Measurements from ENCODE around the gene SESN1.
"Not testable (repeated sequence)": the region's sequence is repeated elsewhere in the genome, so short reads cannot be mapped to it uniquely, and the experiment has no call there.

SESN1 gene

GRCh38 chr6:109001291-109001894 is 93.3 kb downstream of the SESN1 start:
- peaks cover 5 to 14% of the 10 kb centered on the region in 2 donors for H3K36me3 Mint-ChIP-seq
- DNase-seq, result no peak
- H3K27me3 Mint-ChIP-seq, result no peaks in the 10 kb centered on the region
- no peak for ATAC-seq (replicated peaks)
- no peaks in the 10 kb centered on the region for H3K9me3 Mint-ChIP-seq
- H3K4me3 Mint-ChIP-seq, result no peak overlapping the region
- H3K27ac Mint-ChIP-seq, result peak overlapping the region; percentile 34
- H3K4me1 Mint-ChIP-seq, result peaks cover 3 to 9% of the 10 kb centered on the region in 2 donors

- Mint-ChIP-seq H3K9me3 (no peaks in the 10 kb centered on the region), H3K4me3 (no peak overlapping the region), H3K27me3 (no peaks in the 10 kb centered on the region), H3K27ac (no peak overlapping the region), H3K4me1 (peaks cover 3 to 8% of the 10 kb centered on the region in 2 donors), H3K36me3 (peaks cover 5 to 14% of the 10 kb centered on the region in 2 donors)
- DNase-seq (no peak), ATAC-seq (replicated peaks) (no peak)
These were observed 94.4 kb downstream of the SESN1 start for GRCh38 chr6:109000289-109000688.

- H3K36me3 Mint-ChIP-seq, result peaks cover 7 to 14% of the 10 kb centered on the region in 2 donors
- no peak for ATAC-seq (replicated peaks)
- no peaks in the 10 kb centered on the region for H3K9me3 Mint-ChIP-seq
- no peaks in the 10 kb centered on the region for H3K27me3 Mint-ChIP-seq
- H3K4me1 Mint-ChIP-seq, result peaks cover under 1 to 3% of the 10 kb centered on the region in 2 donors
- no peak for DNase-seq
- H3K27ac Mint-ChIP-seq, result no peak overlapping the region
- no peak overlapping the region for H3K4me3 Mint-ChIP-seq
These were observed 95.2 kb downstream of the SESN1 start for GRCh38 chr6:108999428-108999827.

GRCh38 chr6:108998485-108998884 is 96.2 kb downstream of the SESN1 start:
- H3K4me3 Mint-ChIP-seq, result no peak overlapping the region
- ATAC-seq (replicated peaks) (no peak), DNase-seq (no peak)
- H3K27ac Mint-ChIP-seq, result no peak overlapping the region
- H3K27me3 Mint-ChIP-seq, result no peaks in the 10 kb centered on the region
- H3K4me1 Mint-ChIP-seq, result peaks cover 0 to 3% of the 10 kb centered on the region in 2 donors
- H3K9me3 Mint-ChIP-seq, result no peaks in the 10 kb centered on the region
- H3K36me3 Mint-ChIP-seq, result peaks cover 7 to 14% of the 10 kb centered on the region in 2 donors

GRCh38 chr6:108996208-108996607 is 98.4 kb downstream of the SESN1 start:
- Mint-ChIP-seq H3K27ac (no peak overlapping the region), H3K36me3 (peaks cover 14 to 18% of the 10 kb centered on the region in 2 donors), H3K27me3 (no peaks in the 10 kb centered on the region), H3K4me1 (peaks cover 0 to under 1% of the 10 kb centered on the region in 2 donors), H3K4me3 (no peak overlapping the region), H3K9me3 (no peaks in the 10 kb centered on the region)
- ATAC-seq (replicated peaks) (no peak), DNase-seq (no peak)

GRCh38 chr6:108995296-108995695 is 99.3 kb downstream of the SESN1 start:
- Mint-ChIP-seq H3K36me3 (peaks cover 19 to 23% of the 10 kb centered on the region in 2 donors), H3K4me3 (no peak overlapping the region), H3K27me3 (no peaks in the 10 kb centered on the region), H3K4me1 (no peaks in the 10 kb centered on the region), H3K9me3 (no peaks in the 10 kb centered on the region), H3K27ac (no peak overlapping the region)
- DNase-seq (no peak), ATAC-seq (replicated peaks) (no peak)

GRCh38 chr6:108993876-108994275 is 100.8 kb downstream of the SESN1 start:
- no peak for DNase-seq
- Mint-ChIP-seq H3K9me3 (no peaks in the 10 kb centered on the region), H3K27ac (no peak overlapping the region), H3K4me1 (no peaks in the 10 kb centered on the region), H3K4me3 (no peak overlapping the region), H3K27me3 (no peaks in the 10 kb centered on the region), H3K36me3 (peaks cover 21 to 23% of the 10 kb centered on the region in 2 donors)
- no peak for ATAC-seq (replicated peaks)

- H3K4me1 Mint-ChIP-seq, result no peaks in the 10 kb centered on the region
- peaks cover 27 to 32% of the 10 kb centered on the region in 2 donors for H3K36me3 Mint-ChIP-seq
- ATAC-seq (replicated peaks) (no peak), DNase-seq (no peak)
- H3K27me3 Mint-ChIP-seq, result no peaks in the 10 kb centered on the region
- H3K9me3 Mint-ChIP-seq, result no peaks in the 10 kb centered on the region
- no peak overlapping the region for H3K27ac Mint-ChIP-seq
- H3K4me3 Mint-ChIP-seq, result no peak overlapping the region
These were observed 104.9 kb downstream of the SESN1 start for GRCh38 chr6:108989700-108990099.

GRCh38 chr6:108988765-108989164 is 105.9 kb downstream of the SESN1 start:
- Mint-ChIP-seq H3K27me3 (no peaks in the 10 kb centered on the region), H3K9me3 (peaks cover 0 to under 1% of the 10 kb centered on the region in 2 donors), H3K36me3 (peaks cover 26 to 38% of the 10 kb centered on the region in 2 donors), H3K4me3 (no peak overlapping the region), H3K4me1 (no peaks in the 10 kb centered on the region), H3K27ac (no peak overlapping the region)
- ATAC-seq (replicated peaks) (no peak), DNase-seq (no peak)

- Mint-ChIP-seq H3K27ac (no peak overlapping the region), H3K36me3 (peaks cover 26 to 40% of the 10 kb centered on the region in 2 donors), H3K27me3 (no peaks in the 10 kb centered on the region), H3K4me1 (no peaks in the 10 kb centered on the region), H3K9me3 (peaks cover 0 to 2% of the 10 kb centered on the region in 2 donors), H3K4me3 (no peak overlapping the region)
- ATAC-seq (replicated peaks), result no peak
- no peak for DNase-seq
These were observed 106.3 kb downstream of the SESN1 start for GRCh38 chr6:108988296-108988695.

- peaks cover 0 to 4% of the 10 kb centered on the region in 2 donors for H3K9me3 Mint-ChIP-seq
- no peaks in the 10 kb centered on the region for H3K27me3 Mint-ChIP-seq
- ATAC-seq (replicated peaks), result no peak
- H3K4me1 Mint-ChIP-seq, result no peaks in the 10 kb centered on the region
- no peak overlapping the region for H3K27ac Mint-ChIP-seq
- no peak for DNase-seq
- no peak overlapping the region for H3K4me3 Mint-ChIP-seq
- H3K36me3 Mint-ChIP-seq, result peaks cover 28 to 44% of the 10 kb centered on the region in 2 donors
These were observed 107.5 kb downstream of the SESN1 start for GRCh38 chr6:108987156-108987555.

- no peaks in the 10 kb centered on the region for H3K27me3 Mint-ChIP-seq
- DNase-seq, result no peak
- no peak overlapping the region for H3K27ac Mint-ChIP-seq
- no peak for ATAC-seq (replicated peaks)
- peaks cover 17 to 37% of the 10 kb centered on the region in 2 donors for H3K36me3 Mint-ChIP-seq
- no peak overlapping the region for H3K4me3 Mint-ChIP-seq
- no peaks in the 10 kb centered on the region for H3K4me1 Mint-ChIP-seq
- H3K9me3 Mint-ChIP-seq, result peaks cover 0 to 4% of the 10 kb centered on the region in 2 donors
These were observed 109.3 kb downstream of the SESN1 start for GRCh38 chr6:108985301-108985700.

GRCh38 chr6:108983151-108983550 is 111.5 kb downstream of the SESN1 start:
- no peaks in the 10 kb centered on the region for H3K27me3 Mint-ChIP-seq
- H3K4me3 Mint-ChIP-seq, result no peak overlapping the region
- H3K27ac Mint-ChIP-seq, result no peak overlapping the region
- H3K36me3 Mint-ChIP-seq, result peaks cover 11 to 31% of the 10 kb centered on the region in 2 donors
- no peak for ATAC-seq (replicated peaks)
- H3K9me3 Mint-ChIP-seq, result peaks cover 0 to 8% of the 10 kb centered on the region in 2 donors
- H3K4me1 Mint-ChIP-seq, result no peaks in the 10 kb centered on the region
- no peak for DNase-seq

GRCh38 chr6:108982154-108983113 is 112.2 kb downstream of the SESN1 start:
- no peak for DNase-seq
- H3K27ac Mint-ChIP-seq, result no peak overlapping the region
- ATAC-seq (replicated peaks), result no peak
- H3K9me3 Mint-ChIP-seq, result peaks cover 0 to 8% of the 10 kb centered on the region in 2 donors
- H3K27me3 Mint-ChIP-seq, result no peaks in the 10 kb centered on the region
- no peak overlapping the region for H3K4me3 Mint-ChIP-seq
- no peaks in the 10 kb centered on the region for H3K4me1 Mint-ChIP-seq
- H3K36me3 Mint-ChIP-seq, result peaks cover 9 to 31% of the 10 kb centered on the region in 2 donors

- not testable (repeated sequence) for H3K4me3 Mint-ChIP-seq; H3K27me3 Mint-ChIP-seq; H3K4me1 Mint-ChIP-seq; H3K27ac Mint-ChIP-seq; ATAC-seq (replicated peaks); DNase-seq
- H3K36me3 Mint-ChIP-seq, result peaks cover 7 to 24% of the 10 kb centered on the region in 2 donors
- H3K9me3 Mint-ChIP-seq, result peaks cover 0 to 10% of the 10 kb centered on the region in 2 donors
These were observed 116.0 kb downstream of the SESN1 start for GRCh38 chr6:108978638-108979037.
